Trophoblast cell (in vitro differentiated cells and primary cell): ENCODE data around the gene APP.
A peak's percentile ranks its signal among the peaks of the same experiment; 100 is the strongest.

Source experiments
- DNase-seq, 2 donors: peaks; one replicate each; pipeline ENCODE4 v3.0.0-alpha.2; 2016
- H2AFZ ChIP-seq: 2 replicates; pipeline ENCODE4 v1.6.1; 2013; ENCODE audit warnings: low read length, moderate library complexity, mild to moderate bottlenecking; ENCODE audit not compliant: insufficient read depth, poor library complexity
- H2AK5ac ChIP-seq: 2 replicates; pipeline ENCODE4 v1.6.1; 2013; ENCODE audit warnings: mild to moderate bottlenecking, low read length
- H2BK120ac ChIP-seq: 2 replicates; pipeline ENCODE4 v1.6.1; 2013; ENCODE audit warnings: low read length, mild to moderate bottlenecking, moderate library complexity; ENCODE audit not compliant: insufficient read depth, poor library complexity
- H2BK12ac ChIP-seq: 2 replicates; pipeline ENCODE4 v1.6.1; 2013; ENCODE audit warnings: mild to moderate bottlenecking, low read length, moderate library complexity
- H2BK5ac ChIP-seq: 2 replicates; pipeline ENCODE4 v1.6.1; 2013; ENCODE audit warnings: low read length, low read depth, moderate library complexity, mild to moderate bottlenecking; ENCODE audit not compliant: poor library complexity
- H3K14ac ChIP-seq: 2 replicates; pipeline ENCODE4 v1.6.1; 2013; ENCODE audit warnings: mild to moderate bottlenecking, low read length
- H3K18ac ChIP-seq: 2 replicates; pipeline ENCODE4 v1.6.1; 2013; ENCODE audit warnings: mild to moderate bottlenecking, low read length
- H3K23ac ChIP-seq: 2 replicates; pipeline ENCODE4 v1.6.1; 2013; ENCODE audit warnings: low read length
- H3K27ac ChIP-seq: 2 replicates; pipeline ENCODE4 v1.5.1; 2013; ENCODE audit warnings: low read depth, mild to moderate bottlenecking, inconsistent platforms, low read length, moderate library complexity
- H3K27me3 ChIP-seq: 2 replicates; pipeline ENCODE4 v1.6.1; 2013; ENCODE audit warnings: inconsistent platforms, mild to moderate bottlenecking, low read length, moderate library complexity; ENCODE audit not compliant: insufficient read depth
- H3K36me3 ChIP-seq, 2 experiments: 1 replicate in 1 of 2; 2 replicates in 1 of 2; pipeline ENCODE4 v1.6.1; 2013; ENCODE audit warnings: low read length in 2 of 2, mild to moderate bottlenecking in 2 of 2, moderate library complexity in 1 of 2; ENCODE audit not compliant: insufficient read depth in 2 of 2, control insufficient read depth in 1 of 2
- H3K4ac ChIP-seq: 2 replicates; pipeline ENCODE4 v1.6.1; 2013; ENCODE audit warnings: low read depth, mild to moderate bottlenecking, low read length, moderate library complexity
- H3K4me1 ChIP-seq, 2 experiments: 1 replicate in 1 of 2; 2 replicates in 1 of 2; pipeline ENCODE4 v1.6.1; 2013; ENCODE audit warnings: low read length in 2 of 2, mild to moderate bottlenecking in 2 of 2, moderate library complexity in 1 of 2; ENCODE audit not compliant: insufficient read depth in 2 of 2, control insufficient read depth in 1 of 2
- H3K4me2 ChIP-seq: 2 replicates; pipeline ENCODE4 v1.6.1; 2013; ENCODE audit warnings: inconsistent platforms, mild to moderate bottlenecking, low read length, moderate library complexity
- H3K4me3 ChIP-seq: 2 replicates; pipeline ENCODE4 v1.5.1; 2013; ENCODE audit warnings: mild to moderate bottlenecking, low read depth, low read length, inconsistent platforms
- H3K79me1 ChIP-seq: one replicate; pipeline ENCODE4 v1.6.1; 2013; ENCODE audit warnings: low read length
- H3K79me2 ChIP-seq: 2 replicates; pipeline ENCODE4 v1.6.1; 2013; ENCODE audit warnings: low read length, mild to moderate bottlenecking; ENCODE audit not compliant: control insufficient read depth, insufficient read depth, poor library complexity
- H3K9ac ChIP-seq: 2 replicates; pipeline ENCODE4 v1.6.1; 2013; ENCODE audit warnings: mild to moderate bottlenecking, low read length
- H3K9me3 ChIP-seq: 2 replicates; pipeline ENCODE4 v1.6.1; 2013; ENCODE audit warnings: low read depth, mild to moderate bottlenecking, control low read depth, inconsistent platforms, low read length; ENCODE audit not compliant: insufficient read depth
- H4K12ac ChIP-seq: 2 replicates; pipeline ENCODE4 v1.6.1; 2013; ENCODE audit warnings: low read depth, mild to moderate bottlenecking, low read length, moderate library complexity
- H4K8ac ChIP-seq: 2 replicates; pipeline ENCODE4 v1.6.1; 2013; ENCODE audit warnings: low read depth, mild to moderate bottlenecking, low read length, moderate library complexity
- H4K91ac ChIP-seq: one replicate; pipeline ENCODE4 v1.6.1; 2013; ENCODE audit warnings: low read depth, mild to moderate bottlenecking, low read length, moderate library complexity
- WGBS: extraction: QIAGEN DNeasy Blood & Tissue Kit; methylation state at CpG from one replicate; pipeline ENCODE4 v1.1.7; 2013; ENCODE audit warnings: missing lambda C conversion rate; ENCODE audit not compliant: insufficient read length, insufficient coverage; ENCODE audit errors: extremely low coverage; 5-methylcytosine and 5-hydroxymethylcytosine counted together

The APP gene

GRCh38 chr21:26165331-26165730 is 5.2 kb downstream of the APP start:
- H4K12ac ChIP-seq = no peak overlapping the region
- H3K18ac ChIP-seq = no peak overlapping the region
- peaks cover 16% of the 10 kb centered on the region for H3K79me1 ChIP-seq
- no peak overlapping the region for H3K4me3 ChIP-seq
- H2BK120ac ChIP-seq = no peak overlapping the region
- no peak for DNase-seq
- no peak overlapping the region for H3K14ac ChIP-seq
- no peak overlapping the region for H2AFZ ChIP-seq
- no peak overlapping the region for H3K27ac ChIP-seq
- H3K79me2 ChIP-seq = peaks cover 14% of the 10 kb centered on the region
- no CpG with 5 or more reads among the region's 5 CpGs for WGBS
- peaks cover 2 to 10% of the 10 kb centered on the region in 2 experiments for H3K4me1 ChIP-seq
- no peak overlapping the region for H4K91ac ChIP-seq
- H3K23ac ChIP-seq = no peak overlapping the region
- H3K4me2 ChIP-seq = no peak overlapping the region
- no peak overlapping the region for H2BK12ac ChIP-seq
- H3K36me3 ChIP-seq = peaks cover 2% of the 10 kb centered on the region in 2 experiments
- no peaks in the 10 kb centered on the region for H3K9me3 ChIP-seq
- no peaks in the 10 kb centered on the region for H3K27me3 ChIP-seq
- peak overlapping the region; percentile 99 for H3K4ac ChIP-seq
- no peak overlapping the region for H3K9ac ChIP-seq
- H2AK5ac ChIP-seq = no peak overlapping the region
- H4K8ac ChIP-seq = no peak overlapping the region
- no peak overlapping the region for H2BK5ac ChIP-seq

- peaks cover 7% of the 10 kb centered on the region for H3K79me2 ChIP-seq
- H3K18ac ChIP-seq = no peak overlapping the region
- H3K9ac ChIP-seq = no peak overlapping the region
- no peak for DNase-seq
- H3K4me2 ChIP-seq = no peak overlapping the region
- peaks cover 2% of the 10 kb centered on the region in 2 experiments for H3K36me3 ChIP-seq
- H4K12ac ChIP-seq = no peak overlapping the region
- H3K23ac ChIP-seq = no peak overlapping the region
- H3K27ac ChIP-seq = no peak overlapping the region
- H3K27me3 ChIP-seq = no peaks in the 10 kb centered on the region
- H3K79me1 ChIP-seq = peaks cover 5% of the 10 kb centered on the region
- no peak overlapping the region for H3K14ac ChIP-seq
- no peak overlapping the region for H3K4me3 ChIP-seq
- H2BK5ac ChIP-seq = no peak overlapping the region
- no peak overlapping the region for H4K8ac ChIP-seq
- peaks cover 2 to 11% of the 10 kb centered on the region in 2 experiments for H3K4me1 ChIP-seq
- H2BK120ac ChIP-seq = no peak overlapping the region
- no peak overlapping the region for H2AFZ ChIP-seq
- H4K91ac ChIP-seq = no peak overlapping the region
- no peak overlapping the region for H2BK12ac ChIP-seq
- H2AK5ac ChIP-seq = no peak overlapping the region
- H3K4ac ChIP-seq = peak overlapping the region; percentile 55
- WGBS = no CpG with 5 or more reads among the region's 2 CpGs
- H3K9me3 ChIP-seq = no peaks in the 10 kb centered on the region
These were observed 6.3 kb downstream of the APP start for GRCh38 chr21:26164311-26164710.

GRCh38 chr21:26162081-26162480 is 8.5 kb downstream of the APP start:
- Histone ChIP-seq H2AFZ (no peak overlapping the region), H3K4ac (peak overlapping the region; percentile 95), H4K8ac (no peak overlapping the region), H3K27me3 (no peaks in the 10 kb centered on the region), H3K27ac (no peak overlapping the region), H2AK5ac (no peak overlapping the region), H2BK12ac (no peak overlapping the region), H3K4me2 (no peak overlapping the region), H3K79me2 (peaks cover 6% of the 10 kb centered on the region), H3K4me3 (no peak overlapping the region), H3K36me3 (peaks cover 2% of the 10 kb centered on the region in 2 experiments), H3K79me1 (peaks cover 2% of the 10 kb centered on the region), H3K4me1 (peaks cover 5 to 12% of the 10 kb centered on the region in 2 experiments), H4K91ac (no peak overlapping the region), H3K14ac (no peak overlapping the region), H3K9me3 (no peaks in the 10 kb centered on the region), H3K23ac (no peak overlapping the region), H4K12ac (no peak overlapping the region), H2BK5ac (no peak overlapping the region), H3K18ac (no peak overlapping the region), H3K9ac (no peak overlapping the region), H2BK120ac (no peak overlapping the region)
- no CpG with 5 or more reads among the region's 4 CpGs for WGBS
- no peak for DNase-seq

GRCh38 chr21:26159869-26160268 is 10.7 kb downstream of the APP start:
- peaks cover 2% of the 10 kb centered on the region in 2 experiments for H3K36me3 ChIP-seq
- H2BK5ac ChIP-seq = no peak overlapping the region
- H4K8ac ChIP-seq = no peak overlapping the region
- no peak overlapping the region for H3K4me3 ChIP-seq
- H2AFZ ChIP-seq = no peak overlapping the region
- no peak overlapping the region for H3K18ac ChIP-seq
- peak overlapping the region; percentile 75 for H3K4ac ChIP-seq
- no peak overlapping the region for H2BK12ac ChIP-seq
- H3K23ac ChIP-seq = no peak overlapping the region
- H4K91ac ChIP-seq = no peak overlapping the region
- peaks cover 3 to 8% of the 10 kb centered on the region in 2 experiments for H3K4me1 ChIP-seq
- no peak for DNase-seq
- H3K79me2 ChIP-seq = peaks cover 9% of the 10 kb centered on the region
- H4K12ac ChIP-seq = no peak overlapping the region
- H3K79me1 ChIP-seq = no peaks in the 10 kb centered on the region
- no peaks in the 10 kb centered on the region for H3K9me3 ChIP-seq
- WGBS = no CpG with 5 or more reads among the region's 1 CpG
- H3K4me2 ChIP-seq = no peak overlapping the region
- no peaks in the 10 kb centered on the region for H3K27me3 ChIP-seq
- H3K14ac ChIP-seq = no peak overlapping the region
- no peak overlapping the region for H3K27ac ChIP-seq
- no peak overlapping the region for H3K9ac ChIP-seq
- no peak overlapping the region for H2AK5ac ChIP-seq
- no peak overlapping the region for H2BK120ac ChIP-seq
